Eye (tissue), 1 donor: ENCODE data around the gene GJA10.
"Not testable (repeated sequence)": the region's sequence is repeated elsewhere in the genome, so short reads cannot be mapped to it uniquely, and the experiment has no call there.

Experiments used
- DNase-seq: peaks from one replicate; pipeline ENCODE4 v3.0.0-alpha.2; 2015

GJA10 gene

GRCh38 chr6:89894169-89894568, at the start of gene GJA10:
Gene GJA10 (plus strand): TSS chr6:89894469. CDS start chr6:89894469, 0 bp downstream.
- DNase-seq: no peak

GRCh38 chr6:89847513-89847912, 46.8 kb upstream of the GJA10 start:
- DNase-seq: not testable (repeated sequence)

DNA sequence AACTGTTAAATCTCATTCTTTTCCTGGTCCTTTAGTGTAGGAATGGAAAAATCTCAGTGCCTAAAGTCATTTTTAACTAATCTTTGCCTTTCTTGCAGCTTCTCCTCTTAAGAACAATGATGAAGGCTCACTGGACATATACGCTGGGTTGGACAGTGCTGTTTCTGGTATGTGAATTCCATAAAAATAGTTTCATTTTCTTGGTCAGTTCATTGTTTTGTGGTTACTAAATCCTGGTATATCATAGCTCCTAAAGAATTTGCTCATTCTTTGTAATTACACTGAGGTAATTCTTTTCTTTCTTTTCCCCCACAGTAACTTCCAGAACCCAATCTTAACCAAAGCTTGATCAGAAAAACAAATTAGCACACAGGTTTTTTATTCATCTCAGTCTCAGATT, 41.2 kb upstream of the GJA10 start:
- DNase-seq: no peak

DNA sequence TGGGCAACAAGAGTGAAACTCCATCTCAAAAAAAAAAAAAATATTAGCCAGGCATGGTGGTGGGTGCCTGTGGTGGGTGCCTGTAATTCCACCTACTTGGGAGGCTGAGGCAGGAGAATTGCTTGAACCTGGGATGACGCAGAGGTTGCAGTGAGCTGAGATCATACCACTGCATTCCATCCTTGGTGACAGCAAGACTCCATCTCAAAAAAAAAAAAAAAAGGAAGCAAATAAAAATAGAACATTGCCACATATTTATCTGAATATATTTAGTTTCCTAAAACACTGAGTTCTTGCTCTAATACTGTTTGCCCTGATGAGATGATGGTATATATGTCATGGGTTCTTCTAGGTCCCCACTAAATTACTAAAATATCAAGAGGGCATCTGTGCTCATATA, 36.2 kb upstream of the GJA10 start:
- no peak for DNase-seq

DNA sequence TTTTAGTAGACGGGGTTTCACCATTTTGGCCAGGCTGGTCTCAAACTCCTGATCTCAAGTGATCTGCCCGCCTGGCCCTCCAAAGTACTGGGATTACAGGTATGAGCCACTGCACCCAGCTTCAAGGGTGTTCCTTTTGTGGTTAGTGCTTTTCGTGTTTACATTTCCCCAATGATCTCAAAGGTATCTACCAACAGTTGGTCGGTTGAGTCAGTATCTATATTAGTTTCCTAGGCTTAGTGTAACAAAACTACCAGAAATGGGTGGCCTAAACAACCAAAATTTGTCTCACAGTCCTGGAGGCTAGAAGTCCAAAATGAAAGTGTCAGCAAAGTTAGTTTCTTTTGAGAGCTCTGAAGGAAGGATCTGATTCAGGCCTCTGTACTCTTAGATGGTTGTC, 34.5 kb upstream of the GJA10 start:
- DNase-seq: no peak

GRCh38 chr6:89862273-89862672, 32.0 kb upstream of the GJA10 start:
- no peak for DNase-seq

GRCh38 chr6:89862698-89863097, 31.6 kb upstream of the GJA10 start:
- no peak for DNase-seq

GRCh38 chr6:89866024-89866678, 28.1 kb upstream of the GJA10 start:
- DNase-seq: no peak

DNA sequence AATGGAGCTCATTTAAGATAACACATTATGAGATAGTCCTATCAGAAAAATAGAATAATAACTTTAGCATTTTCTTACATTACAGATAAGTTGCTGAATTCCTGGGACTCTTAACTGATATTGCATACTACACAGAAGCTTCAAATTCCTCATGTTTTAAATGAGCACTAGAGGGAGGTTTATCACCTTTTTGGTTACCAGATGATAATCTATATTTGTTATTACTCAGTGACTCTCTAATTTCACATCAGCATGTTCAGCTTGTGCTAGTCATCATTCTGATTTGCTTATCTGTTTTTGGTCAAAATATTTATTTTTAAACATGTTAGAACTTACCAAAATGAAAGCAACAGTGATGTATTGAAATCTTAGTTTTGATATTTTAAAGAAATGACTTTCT, 20.5 kb upstream of the GJA10 start:
- DNase-seq: no peak

- DNase-seq: no peak
Measured at GRCh38 chr6:89874438-89874837, 19.8 kb upstream of the GJA10 start.

DNA sequence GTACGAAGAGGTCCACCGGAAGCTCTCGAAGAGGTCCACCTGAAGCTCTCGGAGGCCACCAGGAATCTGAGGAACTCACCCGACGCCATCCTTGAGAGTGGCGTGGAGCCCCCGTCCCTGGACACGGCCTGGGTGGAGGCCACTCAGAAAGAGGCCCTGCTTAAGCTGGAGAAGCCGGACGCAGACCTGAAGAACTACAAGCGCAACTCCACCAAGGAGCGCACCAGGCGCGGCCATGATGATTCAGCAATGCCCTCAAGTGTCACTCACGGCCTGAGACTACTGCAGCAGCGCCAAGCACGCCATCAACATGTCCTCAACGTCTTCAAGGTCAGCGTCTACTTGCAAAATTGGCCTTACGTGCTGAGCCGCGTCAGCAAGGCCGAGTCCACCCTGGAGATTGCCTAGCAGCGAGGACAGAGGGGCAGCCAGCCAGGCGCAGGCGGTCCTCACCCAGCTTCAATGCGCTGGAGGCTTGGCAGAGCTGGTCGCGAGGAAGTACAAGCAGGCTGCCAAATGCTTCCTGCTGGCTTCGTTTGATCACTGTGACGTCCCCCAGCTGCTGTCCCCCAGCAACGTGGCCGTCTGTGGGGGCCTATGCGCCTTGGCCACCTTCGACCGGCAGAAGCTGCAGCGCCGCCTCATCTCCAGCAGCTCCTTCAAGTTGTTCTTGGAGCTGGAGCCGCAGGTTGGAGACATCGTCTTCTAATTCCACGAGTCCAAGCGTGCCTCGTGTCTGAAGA, 7.7 kb upstream of the GJA10 start:
- DNase-seq: no peak

- peak; percentile 2 for DNase-seq
Measured at GRCh38 chr6:89887452-89888137, 6.7 kb upstream of the GJA10 start.

DNA sequence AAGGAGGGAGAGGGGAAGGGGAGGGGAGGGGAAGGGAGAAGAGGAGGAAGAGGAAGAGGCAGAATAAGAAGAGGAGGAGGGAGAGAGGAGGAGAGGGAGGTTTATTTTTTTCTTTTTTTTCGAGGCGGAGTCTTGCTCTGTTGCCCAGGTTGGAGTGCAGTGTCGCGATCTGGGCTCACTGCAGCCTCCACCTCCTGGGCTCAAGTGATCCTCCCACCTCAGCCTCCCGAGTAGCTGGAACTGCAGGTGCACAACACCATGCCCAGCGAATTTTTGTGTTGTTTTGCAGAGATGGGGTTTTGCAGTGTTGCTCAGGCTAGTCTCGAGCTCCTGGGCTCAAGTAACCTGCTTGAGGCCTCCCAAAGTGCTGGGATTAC, 6.1 kb upstream of the GJA10 start:
- no peak for DNase-seq

- peak; percentile 13 for DNase-seq
Measured at GRCh38 chr6:89888871-89889270, 5.4 kb upstream of the GJA10 start.

GRCh38 chr6:89890845-89891528, 3.3 kb upstream of the GJA10 start:
- not testable (repeated sequence) for DNase-seq

GRCh38 chr6:89892577-89892976, 1.7 kb upstream of the GJA10 start:
- DNase-seq: not testable (repeated sequence)

DNA sequence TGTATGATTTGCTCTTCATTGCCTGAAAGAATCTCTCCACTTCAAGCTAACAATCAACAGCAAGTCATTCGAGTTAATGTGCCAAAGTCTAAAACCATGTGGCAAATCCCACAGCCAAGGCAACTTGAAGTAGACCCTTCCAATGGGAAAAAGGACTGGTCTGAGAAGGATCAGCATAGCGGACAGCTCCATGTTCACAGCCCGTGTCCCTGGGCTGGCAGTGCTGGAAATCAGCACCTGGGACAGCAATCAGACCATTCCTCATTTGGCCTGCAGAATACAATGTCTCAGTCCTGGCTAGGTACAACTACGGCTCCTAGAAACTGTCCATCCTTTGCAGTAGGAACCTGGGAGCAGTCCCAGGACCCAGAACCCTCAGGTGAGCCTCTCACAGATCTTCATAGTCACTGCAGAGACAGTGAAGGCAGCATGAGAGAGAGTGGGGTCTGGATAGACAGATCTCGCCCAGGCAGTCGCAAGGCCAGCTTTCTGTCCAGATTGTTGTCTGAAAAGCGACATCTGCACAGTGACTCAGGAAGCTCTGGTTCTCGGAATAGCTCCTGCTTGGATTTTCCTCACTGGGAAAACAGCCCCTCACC, 1.1 kb downstream of the GJA10 start:
- peak; percentile 83 for DNase-seq

DNA sequence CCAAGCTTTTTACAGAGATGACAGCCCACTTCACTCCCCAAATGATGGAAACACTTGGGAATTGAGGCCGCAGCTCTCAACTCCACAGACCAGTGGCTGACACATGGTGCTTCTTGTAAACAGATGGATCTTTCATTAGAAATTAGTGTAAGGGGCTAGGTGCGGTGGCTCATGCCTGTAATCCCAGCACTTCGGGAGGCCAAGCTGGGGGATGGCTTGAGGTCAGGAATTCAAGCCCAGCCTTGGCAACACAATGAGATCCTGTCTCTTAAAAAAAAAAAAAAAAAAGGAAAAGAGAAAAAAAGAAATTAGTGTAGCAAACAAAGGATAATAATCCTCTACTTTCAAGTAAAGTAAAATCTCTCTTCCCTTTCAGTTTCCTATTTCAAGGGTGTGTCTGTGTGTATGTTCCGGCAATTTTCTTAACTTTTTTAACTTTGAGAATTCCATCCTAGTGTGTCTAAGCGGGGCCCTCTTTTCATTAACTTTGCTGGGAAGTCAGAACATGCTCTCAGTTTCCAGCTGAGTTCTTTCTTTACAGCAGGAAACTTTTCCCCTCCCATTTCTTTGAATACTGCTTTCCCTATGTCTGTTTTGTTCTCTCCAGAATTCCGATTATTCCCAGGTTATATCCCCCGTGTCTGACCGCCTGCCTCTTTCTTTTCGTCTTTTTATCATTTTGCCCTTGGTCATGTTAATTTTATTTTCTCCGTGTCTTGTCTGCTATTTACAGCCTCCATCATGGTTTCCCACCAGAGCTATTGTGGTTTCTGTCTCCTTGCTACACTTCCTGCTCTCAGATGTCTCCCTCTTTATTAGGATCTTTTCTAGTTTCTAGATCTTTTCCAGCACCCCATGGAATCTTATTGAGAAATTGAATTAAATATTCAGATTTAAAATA, 16.0 kb downstream of the GJA10 start:
- not testable (repeated sequence) for DNase-seq

- no peak for DNase-seq
Measured at GRCh38 chr6:89910902-89911240, 16.6 kb downstream of the GJA10 start.

- no peak for DNase-seq
Measured at GRCh38 chr6:89916136-89916920, 22.1 kb downstream of the GJA10 start.

- DNase-seq: no peak
Measured at GRCh38 chr6:89917216-89917615, 22.9 kb downstream of the GJA10 start.
